ENCODE data around the gene SESTD1. TPM values are rescaled to one million over a fixed set of nuclear protein-coding genes. Genes with fewer than 3 reads are reported as not detected.

SESTD1 gene
- total and polyA plus RNA-seq, 2 of the 8 experiments (the other 6 are each of a cell fraction or from before 2014, with no cell fraction given), result 5.2 to 49.6 TPM

GRCh38 chr2:179252423-179252822 lies 12.2 kb downstream of the SESTD1 start:
- ChIA-PET POLR2A (ENCODE audit: partially characterized antibody) (no interaction called here), CTCF (ENCODE audit: partially characterized antibody) (no interaction called here)
- no peaks in the 10 kb centered on the region for H3K9me3 ChIP-seq (ENCODE audit: insufficient read depth in 2 of 2, low read depth in 1 of 2, low read length in 1 of 2)
- no peak overlapping the region for H2AFZ ChIP-seq (ENCODE audit: low read length)
- H3K4me3 ChIP-seq (ENCODE audit: extremely low read depth in 1 of 4, insufficient read depth in 2 of 4, low read depth in 3 of 4, low read length in 4 of 4), result no peak overlapping the region
- no peaks in the 10 kb centered on the region for H3K27me3 ChIP-seq (replicated peaks in 1 of 4; ENCODE audit: control insufficient read depth in 3 of 4, extremely low read depth in 1 of 4, insufficient read depth in 3 of 4, low read length in 3 of 4)
- H3K56ac ChIP-seq (replicated peaks; ENCODE audit: insufficient read length, low read depth, low read length), result no peak overlapping the region
- no peak for TF ChIP-seq TAF7 (optimal IDR thresholded peaks at IDR 0.05; ENCODE audit: borderline replicate concordance, low read depth, low read length)
- H4K5ac ChIP-seq (ENCODE audit: insufficient read length, low read depth, low read length), result no peak overlapping the region
- H3K27ac ChIP-seq (ENCODE audit: low read depth, low read length), result no peak overlapping the region
- no peak overlapping the region for H2BK15ac ChIP-seq (ENCODE audit: low read length)
- 86% methylated on average over 2 of the region's 2 CpGs; no CpG with 5 or more reads in 1 of the 2 experiments for WGBS, 2 experiments (ENCODE audit: extremely low coverage in 1 of 2, insufficient coverage in 1 of 2, insufficient read length in 1 of 2, insufficient replicate concordance in 2 of 2, low coverage in 1 of 2, low lambda C conversion rate in 2 of 2, missing lambda C conversion rate in 1 of 2)
- no peak overlapping the region for H3K9ac ChIP-seq (replicated peaks in 1 of 4; ENCODE audit: extremely low read depth in 1 of 4, low read depth in 3 of 4, low read length in 3 of 4)
- FAIRE-seq (no peak), DNase-seq (ENCODE audit: low read depth in 1 of 2, low spot score in 2 of 2) (no peak)
- no peak overlapping the region for H2BK120ac ChIP-seq (replicated peaks; ENCODE audit: low read depth, low read length)
- no peaks in the 10 kb centered on the region for H4K20me1 ChIP-seq (replicated peaks in 1 of 2; ENCODE audit: control insufficient read depth in 1 of 2, insufficient read depth in 2 of 2, low read length in 2 of 2)
- H3K4ac ChIP-seq (replicated peaks; ENCODE audit: insufficient read length, low read depth, low read length), result no peak overlapping the region
- H3K14ac ChIP-seq (ENCODE audit: insufficient read length), result no peak overlapping the region
- no peak overlapping the region for H2BK12ac ChIP-seq (ENCODE audit: low read depth, low read length)
- no peak overlapping the region for H2BK20ac ChIP-seq (ENCODE audit: low read length)
- H2BK5ac ChIP-seq (ENCODE audit: low read depth, low read length), result no peak overlapping the region
- no peaks in the 10 kb centered on the region for H3K23me2 ChIP-seq (ENCODE audit: low read depth, low read length)
- H3K4me1 ChIP-seq (replicated peaks in 1 of 4; ENCODE audit: control insufficient read depth in 3 of 4, insufficient read depth in 4 of 4, low read length in 3 of 4), result peaks cover 0 to 3% (median 0%) of the 10 kb centered on the region in 4 experiments; a peak in 1 of 7 replicates
- H3K36me3 ChIP-seq (ENCODE audit: control insufficient read depth in 2 of 4, insufficient read depth in 4 of 4, low read length in 3 of 4), result no peaks in the 10 kb centered on the region
- no peaks in the 10 kb centered on the region; the same call in 1 of the 2 replicates for H3K79me1 ChIP-seq (ENCODE audit: low read depth, low read length)
- H2AK5ac ChIP-seq (ENCODE audit: low read depth, low read length), result no peak overlapping the region
- H3K18ac ChIP-seq (ENCODE audit: extremely low read depth, low read length), result no peak overlapping the region
- H3K23ac ChIP-seq (ENCODE audit: insufficient read length), result no peak overlapping the region
- no peak overlapping the region for H3K4me2 ChIP-seq (ENCODE audit: insufficient read depth in 1 of 2, low read depth in 2 of 2, low read length in 2 of 2)
- peaks cover 0 to 51% of the 10 kb centered on the region in 2 experiments; a peak in 2 of 4 replicates for H3K79me2 ChIP-seq (ENCODE audit: control insufficient read depth in 1 of 2, insufficient read depth in 2 of 2, low read length in 2 of 2)
- no peak overlapping the region for H4K8ac ChIP-seq (ENCODE audit: extremely low read depth, insufficient read depth, low read length)
- H4K91ac ChIP-seq (replicated peaks; ENCODE audit: insufficient read length, low read length), result no peak overlapping the region
